B cell (primary cell): ENCODE measurements around the gene SRGAP2B.
"Not testable (repeated sequence)": the region's sequence is repeated elsewhere in the genome, so short reads cannot be mapped to it uniquely, and the experiment has no call there.

Experiments
- CTCF ChIP-seq: fragments of 200-600 bp; IDR thresholded peaks from one replicate; pipeline ENCODE4 v1.8.0; 2022; ENCODE audit warnings: antibody characterized with exemption, mild to moderate bottlenecking
- EZH2 ChIP-seq: IDR thresholded peaks from 2 replicates; pipeline ENCODE4 v1.6.1; 2012; ENCODE audit warnings: borderline replicate concordance, low read depth, mild to moderate bottlenecking, moderate library complexity, low read length; ENCODE audit not compliant: insufficient read depth, poor library complexity, severe bottlenecking

- not testable (repeated sequence) for TF ChIP-seq CTCF, EZH2
Measured at GRCh38 chr1:145094655-145095211, 395 bp downstream of the SRGAP2B start.
